ENCODE results near the gene STRN. TPM values are rescaled to one million over a fixed set of nuclear protein-coding genes. Genes with fewer than 3 reads are reported as not detected.

The STRN gene
- total RNA-seq, 1 experiment from 2014 or later = 37.4 TPM

GRCh38 chr2:36954977-36955607, 11.2 kb downstream of the STRN start:
- POLR2A ChIA-PET = interaction anchor here (0.5 to 0.6 kb wide), 2 partner anchors 109 to 179 kb away, joined by 5 to 8 read pairs; no protein-coding TSS in a partner anchor
- no peaks in the 10 kb centered on the region for H3K36me3 ChIP-seq (ENCODE audit: control insufficient read depth, insufficient read depth, low read length)
- intact Hi-C loops (cut with micrococcal nuclease; ENCODE audit: unreplicated experiment) = no loop called here
- H3K4me3 ChIP-seq (ENCODE audit: low read depth in 2 of 2, low read length in 2 of 2) = no peak overlapping the region
- H3K4me1 ChIP-seq (ENCODE audit: control insufficient read depth, insufficient read depth, low read length) = peaks cover 5% of the 10 kb centered on the region
- in situ Hi-C loops (cut with HindIII; ENCODE audit: low pct_unique_long_range_greater_than_20kb, low sequenced_read_pairs) = no loop called here
- TF ChIP-seq REST (IDR thresholded peaks at IDR 0.05; ENCODE audit: insufficient read depth in 1 of 2, low read depth in 2 of 2, low read length in 1 of 2) = no peak
- TF ChIP-seq TCF7L2 (IDR thresholded peaks at IDR 0.05; ENCODE audit: low read depth, low read length) = no peak
- TF ChIP-seq SIN3A (IDR thresholded peaks at IDR 0.05; ENCODE audit: borderline replicate concordance, insufficient read depth, low read depth, low read length) = no peak
- TF ChIP-seq POLR2AphosphoS5 (IDR thresholded peaks at IDR 0.05; ENCODE audit: low read depth, low read length) = no peak
- TF ChIP-seq CTCF (IDR thresholded peaks at IDR 0.05) = no peak
- no peaks in the 10 kb centered on the region for H3K9me3 ChIP-seq (ENCODE audit: control insufficient read depth, insufficient read depth, low read depth, low read length)
- H3K27ac ChIP-seq (ENCODE audit: low read length) = no peak overlapping the region
- BruUV-seq (replicated peaks) = no TSS peak
- no peak for ATAC-seq
- CTCF ChIA-PET = interaction anchor here (0.6 kb wide), 1 partner anchor 8 kb away, joined by 4 read pairs; no protein-coding TSS in a partner anchor
- DNase-seq (ENCODE audit: low read depth, low spot score) = no peak
- H3K27me3 ChIP-seq (ENCODE audit: control insufficient read depth, insufficient read depth, low read length) = no peaks in the 10 kb centered on the region

GRCh38 chr2:36952748-36953197, 13.6 kb downstream of the STRN start:
- Histone ChIP-seq H3K4me3 (ENCODE audit: low read depth in 2 of 2, low read length in 2 of 2) (no peak overlapping the region), H3K9me3 (ENCODE audit: control insufficient read depth, insufficient read depth, low read depth, low read length) (no peaks in the 10 kb centered on the region), H3K4me1 (ENCODE audit: control insufficient read depth, insufficient read depth, low read length) (peaks cover 5% of the 10 kb centered on the region), H3K27me3 (ENCODE audit: control insufficient read depth, insufficient read depth, low read length) (no peaks in the 10 kb centered on the region), H3K36me3 (ENCODE audit: control insufficient read depth, insufficient read depth, low read length) (no peaks in the 10 kb centered on the region), H3K27ac (ENCODE audit: low read length) (no peak overlapping the region)
- no TSS peak for BruUV-seq (replicated peaks)
- no peak for DNase-seq (ENCODE audit: low read depth, low spot score)
- POLR2A ChIA-PET = interaction anchor here (0.6 kb wide), 1 partner anchor 102 kb away, joined by 10 read pairs; no protein-coding TSS in a partner anchor
- in situ Hi-C loops (cut with HindIII; ENCODE audit: low pct_unique_long_range_greater_than_20kb, low sequenced_read_pairs) (no loop called here), intact Hi-C loops (cut with micrococcal nuclease; ENCODE audit: unreplicated experiment) (no loop called here)
- ATAC-seq = no peak
- TF ChIP-seq TCF7L2 (IDR thresholded peaks at IDR 0.05; ENCODE audit: low read depth, low read length) (no peak), POLR2AphosphoS5 (IDR thresholded peaks at IDR 0.05; ENCODE audit: low read depth, low read length) (no peak), CTCF (IDR thresholded peaks at IDR 0.05) (no peak), SIN3A (IDR thresholded peaks at IDR 0.05; ENCODE audit: borderline replicate concordance, insufficient read depth, low read depth, low read length) (no peak), REST (IDR thresholded peaks at IDR 0.05; ENCODE audit: insufficient read depth in 1 of 2, low read depth in 2 of 2, low read length in 1 of 2) (no peak)
- CTCF ChIA-PET = no interaction called here
